Measurements from ENCODE around the gene CHST5. TPM values are rescaled to one million over a fixed set of nuclear protein-coding genes. Genes with fewer than 3 reads are reported as not detected.

Gene CHST5
- total and polyA plus RNA-seq, 2 of the 13 experiments (the other 11 are each of a cell fraction or from before 2014, with no cell fraction given) = 0.05 TPM; not detected in 1

- no peak for TF ChIP-seq ISL2 (CRISPR knock-in tag; IDR thresholded peaks at IDR 0.05)
- TF ChIP-seq, protein P1, sequence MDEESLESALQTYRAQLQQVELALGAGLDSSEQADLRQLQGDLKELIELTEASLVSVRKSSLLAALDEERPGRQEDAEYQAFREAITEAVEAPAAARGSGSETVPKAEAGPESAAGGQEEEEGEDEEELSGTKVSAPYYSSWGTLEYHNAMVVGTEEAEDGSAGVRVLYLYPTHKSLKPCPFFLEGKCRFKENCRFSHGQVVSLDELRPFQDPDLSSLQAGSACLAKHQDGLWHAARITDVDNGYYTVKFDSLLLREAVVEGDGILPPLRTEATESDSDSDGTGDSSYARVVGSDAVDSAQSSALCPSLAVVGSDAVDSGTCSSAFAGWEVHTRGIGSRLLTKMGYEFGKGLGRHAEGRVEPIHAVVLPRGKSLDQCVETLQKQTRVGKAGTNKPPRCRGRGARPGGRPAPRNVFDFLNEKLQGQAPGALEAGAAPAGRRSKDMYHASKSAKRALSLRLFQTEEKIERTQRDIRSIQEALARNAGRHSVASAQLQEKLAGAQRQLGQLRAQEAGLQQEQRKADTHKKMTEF (CRISPR knock-in tag; IDR thresholded peaks at IDR 0.05) = peak; percentile 10; the same call in 1 of the 2 replicates
- TF ChIP-seq ERF (CRISPR knock-in tag; IDR thresholded peaks at IDR 0.05) = 0 out of 2 replicates have a peak, but pooled peaks have one; percentile 36
- peak; percentile 32; the same call in 1 of the 2 replicates for TF ChIP-seq POLR2G (IDR thresholded peaks at IDR 0.05; ENCODE audit: low read depth, low read length)
- no peak; the same call in 1 of the 2 replicates for TF ChIP-seq TAF1 (CRISPR knock-in tag; IDR thresholded peaks at IDR 0.05)
- 0 out of 2 replicates have a peak, but pooled peaks have one; percentile 7 for TF ChIP-seq BCL6 (CRISPR knock-in tag; IDR thresholded peaks at IDR 0.05)
- TF ChIP-seq HMGA1 (CRISPR knock-in tag; conservative IDR thresholded peaks at IDR 0.05) = no peak
- TF ChIP-seq KLF9 (CRISPR knock-in tag; IDR thresholded peaks at IDR 0.05; ENCODE audit: low read depth) = peak; percentile 41; the same call in 1 of the 2 replicates
- TF ChIP-seq HES4 (CRISPR knock-in tag; IDR thresholded peaks at IDR 0.05; ENCODE audit: borderline replicate concordance) = no peak
- TF ChIP-seq CREB1 (IDR thresholded peaks at IDR 0.05) = peak; percentile 82
- TF ChIP-seq CREB1 (CRISPR knock-in tag; IDR thresholded peaks at IDR 0.05) = peak; percentile 89
- TF ChIP-seq ZBTB26 (CRISPR knock-in tag; IDR thresholded peaks at IDR 0.05; ENCODE audit: borderline replicate concordance) = 0 out of 2 replicates have a peak, but pooled peaks have one; percentile 12
- TF ChIP-seq ZNF775 (CRISPR knock-in tag; IDR thresholded peaks at IDR 0.05; ENCODE audit: borderline replicate concordance) = no peak; the same call in 1 of the 2 replicates
- TF ChIP-seq CREM (IDR thresholded peaks at IDR 0.05) = peak; percentile 89
- no peak for TF ChIP-seq CREM (CRISPR knock-in tag; IDR thresholded peaks at IDR 0.05)
- no peak for TF ChIP-seq HHEX (CRISPR knock-in tag; IDR thresholded peaks at IDR 0.05)
- TF ChIP-seq LRRFIP1 (CRISPR knock-in tag; conservative IDR thresholded peaks at IDR 0.05) = no peak
- no peak for TF ChIP-seq MIER2 (CRISPR knock-in tag; IDR thresholded peaks at IDR 0.05)
- TF ChIP-seq ZNF367 (CRISPR knock-in tag; IDR thresholded peaks at IDR 0.05; ENCODE audit: borderline replicate concordance) = no peak
- TF ChIP-seq ZNF761 (CRISPR knock-in tag; conservative IDR thresholded peaks at IDR 0.05) = no peak
- TF ChIP-seq ZKSCAN5 (CRISPR knock-in tag; IDR thresholded peaks at IDR 0.05) = no peak
- 0 out of 2 replicates have a peak, but pooled peaks have one; percentile 53 for TF ChIP-seq ZNF639 (CRISPR knock-in tag; conservative IDR thresholded peaks at IDR 0.05)
- no peak for TF ChIP-seq CAMTA2 (CRISPR knock-in tag; IDR thresholded peaks at IDR 0.05; ENCODE audit: borderline replicate concordance)
- TF ChIP-seq CBFB (CRISPR knock-in tag; IDR thresholded peaks at IDR 0.05) = no peak
- no peak for TF ChIP-seq ZNF816 (CRISPR knock-in tag; IDR thresholded peaks at IDR 0.05; ENCODE audit: borderline replicate concordance)
- peak; percentile 14; the same call in 1 of the 2 replicates for TF ChIP-seq RARA (CRISPR knock-in tag; IDR thresholded peaks at IDR 0.05)
- 0 out of 2 replicates have a peak, but pooled peaks have one; percentile 4 for TF ChIP-seq MXD3 (CRISPR knock-in tag; IDR thresholded peaks at IDR 0.05)
Measured at GRCh38 chr16:75555213-75555706, 19.4 kb upstream of the CHST5 start (continued).

Data from HepG2 (cell line).